B cell (primary cell): ENCODE results near the gene DZIP1L. TPM values are rescaled to one million over a fixed set of nuclear protein-coding genes. Genes with fewer than 3 reads are reported as not detected.

Experiments used
- ATAC-seq: fragments of 200-7000 bp; cut with Tn5 transposase; one replicate; pipeline ENCODE4 v1.10.0; 2021; ENCODE audit warnings: low read depth, mild to moderate bottlenecking, moderate number of reproducible peaks, moderate library complexity
- CTCF ChIA-PET: fragments of 350-600 bp; sonication (Branson Sonifier 250); formaldehyde crosslinking; loops from one replicate; lab custom pipeline; 2021; ENCODE audit warnings: antibody characterized with exemption, inconsistent platforms; lab: Charles Lee
- POLR2A ChIA-PET: fragments of 350-600 bp; sonication (Branson Sonifier 250); formaldehyde crosslinking; loops from one replicate; lab custom pipeline; 2021; ENCODE audit warnings: antibody characterized with exemption; lab: Charles Lee
- DNase-seq: peaks from one replicate; pipeline ENCODE4 v3.0.0; 2013
- H2AFZ ChIP-seq: 2 replicates; pipeline ENCODE4 v1.6.1; 2012; ENCODE audit warnings: mild to moderate bottlenecking, low read depth, low read length; ENCODE audit not compliant: insufficient read depth, poor library complexity, severe bottlenecking
- H3K27ac ChIP-seq, 2 donors: 1 replicate in 1 of 2; 2 replicates in 1 of 2; pipeline ENCODE4 v1.5.1; 2012 to 2013; ENCODE audit warnings: low read length in 2 of 2, mild to moderate bottlenecking in 2 of 2, moderate library complexity in 1 of 2
- H3K27me3 ChIP-seq, 4 experiments: fragments of 200-600 bp in 1 of 4; sonication (generic) in 1 of 4; replicated peaks in 1 of 4; 1 replicate in 2 of 4; 2 replicates in 2 of 4; pipeline versions ENCODE4 v1.6.1 to v1.7.0; 2013 to 2016; ENCODE audit warnings: low read length in 3 of 4, mild to moderate bottlenecking in 2 of 4, mixed read lengths in 1 of 4, moderate library complexity in 1 of 4; ENCODE audit not compliant: insufficient read depth in 4 of 4, control insufficient read depth in 3 of 4; ENCODE audit errors: control extremely low read depth in 1 of 4
- H3K36me3 ChIP-seq, 2 experiments: replicated peaks in 1 of 2; 1 replicate in 1 of 2; 2 replicates in 1 of 2; pipeline versions ENCODE4 v1.6.1 to v1.7.1; 2013; ENCODE audit warnings: low read length in 1 of 2; ENCODE audit not compliant: insufficient read depth in 2 of 2, control insufficient read depth in 1 of 2; ENCODE audit errors: control extremely low read depth in 1 of 2, extremely low read depth in 1 of 2
- H3K4me1 ChIP-seq, 2 donors: fragments of 200-600 bp in 1 of 2; sonication (generic) in 1 of 2; 1 replicate in 1 of 2; 2 replicates in 1 of 2; pipeline versions ENCODE4 v1.5.1 to v1.6.1; 2013 to 2017; ENCODE audit warnings: low read length in 2 of 2; ENCODE audit not compliant: control insufficient read depth in 2 of 2, insufficient read depth in 2 of 2
- H3K4me2 ChIP-seq: replicated peaks from 2 replicates; pipeline ENCODE3; 2012; ENCODE audit warnings: mild to moderate bottlenecking, low read depth, low read length; ENCODE audit not compliant: poor library complexity, severe bottlenecking
- H3K4me3 ChIP-seq, 5 experiments: fragments of 200-600 bp in 1 of 5; sonication (generic) in 1 of 5; 1 replicate in 3 of 5; 2 replicates in 2 of 5; pipeline versions ENCODE4 v1.5.1 to v1.7.0; 2011 to 2016; ENCODE audit warnings: low read length in 4 of 5, mild to moderate bottlenecking in 4 of 5, low read depth in 2 of 5, control low read depth in 1 of 5, moderate library complexity in 1 of 5; ENCODE audit not compliant: insufficient read depth in 1 of 5; ENCODE audit errors: control extremely low read depth in 1 of 5, extremely low read depth in 1 of 5
- H3K79me2 ChIP-seq: fragments of 200-600 bp; sonication (generic); one replicate; pipeline ENCODE4 v1.6.0; 2016; ENCODE audit warnings: low read length; ENCODE audit not compliant: control insufficient read depth, insufficient read depth
- H3K9ac ChIP-seq: fragments of 200-600 bp; sonication (generic); 2 replicates; pipeline ENCODE4 v1.6.1; 2017; ENCODE audit warnings: mild to moderate bottlenecking, low read length, moderate library complexity
- H3K9me3 ChIP-seq, 3 donors: one replicate each; pipeline versions ENCODE4 v1.6.1 to v1.7.1; 2013; ENCODE audit warnings: low read length in 2 of 3; ENCODE audit not compliant: control insufficient read depth in 2 of 3, insufficient read depth in 1 of 3; ENCODE audit errors: control extremely low read depth in 1 of 3
- H4K20me1 ChIP-seq: 2 replicates; pipeline ENCODE4 v1.6.0; 2012; ENCODE audit warnings: mild to moderate bottlenecking, low read length; ENCODE audit not compliant: insufficient read depth, control insufficient read depth, poor library complexity, severe bottlenecking
- H3K27ac Mint-ChIP-seq: one replicate; pipeline ENCODE4 v1.8.0; 2021; ENCODE audit warnings: mixed read lengths
- H3K27me3 Mint-ChIP-seq: one replicate; pipeline ENCODE4 v1.8.0; 2021; ENCODE audit warnings: mixed read lengths
- H3K4me1 Mint-ChIP-seq: one replicate; pipeline ENCODE4 v1.8.0; 2021; ENCODE audit warnings: mixed read lengths
- H3K4me3 Mint-ChIP-seq: one replicate; pipeline ENCODE4 v1.8.0; 2021; ENCODE audit warnings: mixed read lengths
- H3K9me3 Mint-ChIP-seq: one replicate; pipeline ENCODE4 v1.8.0; 2022; ENCODE audit warnings: mixed read lengths; ENCODE audit not compliant: insufficient read depth
- EZH2 ChIP-seq: IDR thresholded peaks from 2 replicates; pipeline ENCODE4 v1.6.1; 2012; ENCODE audit warnings: borderline replicate concordance, low read depth, mild to moderate bottlenecking, moderate library complexity, low read length; ENCODE audit not compliant: insufficient read depth, poor library complexity, severe bottlenecking
- WGBS: methylation state at CpG from one replicate; pipeline ENCODE4 v1.1.5; 2013; ENCODE audit warnings: missing lambda C conversion rate; ENCODE audit not compliant: insufficient coverage; 5-methylcytosine and 5-hydroxymethylcytosine counted together
- intact Hi-C: fragments of 100-400 bp; cut with micrococcal nuclease; formaldehyde crosslinking; loops from one replicate; pipeline ENCODE4 v1.10.0; 2022
- polyA plus RNA-seq: library from polyadenylated mRNA; depleted of rRNA; stranded (reverse); fragments of >200 nt; gene quantifications from 2 replicates; pipeline ENCODE4 v1.2.3, GENCODE V29; 2012
- total RNA-seq, 2 donors: library from RNA; stranded (reverse); fragments of 120-200 nt in 1 of 2; gene quantifications; 1 replicate in 1 of 2; 2 replicates in 1 of 2; pipeline versions ENCODE4 v1.2.3 to v1.2.4, GENCODE V29; 2013 to 2022
- TF ChIP-seq, protein P1 (sequence below): fragments of 200-600 bp; IDR thresholded peaks from one replicate; pipeline ENCODE4 v1.8.0; 2022; ENCODE audit warnings: antibody characterized with exemption, mild to moderate bottlenecking

The DZIP1L gene
- total and polyA plus RNA-seq, 2 donors (not counting 1 experiment from before 2014, with no cell fraction given) = not detected

DNA sequence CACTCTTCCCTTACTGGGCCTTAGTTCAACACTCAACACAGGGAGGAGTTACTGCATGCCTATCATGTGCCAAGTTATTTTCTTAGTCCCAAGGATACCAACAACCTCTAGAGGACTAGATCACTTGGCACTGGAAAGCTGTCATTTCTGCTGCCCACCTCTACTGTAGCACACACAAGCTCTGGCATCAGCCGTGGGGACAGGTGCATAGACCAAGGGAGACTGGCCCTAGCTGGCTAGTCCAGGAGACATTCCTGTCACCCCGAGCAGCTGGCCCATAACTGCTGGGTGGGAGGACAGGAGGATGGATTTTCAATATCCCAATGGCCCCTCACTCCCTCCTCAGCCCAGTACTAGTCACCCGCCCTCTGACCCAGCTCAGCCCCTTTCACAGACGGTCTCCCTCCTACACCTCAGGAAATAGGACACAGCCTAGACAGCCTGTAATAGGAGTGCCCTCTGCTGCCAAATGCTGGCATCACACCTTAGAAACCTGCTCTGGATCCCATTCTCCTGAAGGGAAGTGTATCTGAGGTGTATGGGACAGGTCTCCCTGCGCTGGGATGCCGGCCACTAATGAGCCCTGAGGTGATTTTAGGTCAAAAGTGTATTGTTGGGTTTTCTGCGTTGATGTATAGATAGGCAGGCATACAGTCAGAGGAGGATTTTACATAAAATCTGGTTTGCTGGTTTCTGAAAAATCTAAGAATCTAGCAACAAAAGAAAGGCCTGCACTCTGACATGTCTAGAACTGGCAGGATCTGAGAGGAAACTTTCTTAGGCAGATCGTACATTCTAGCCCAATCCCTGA is 3.4 kb upstream of the DZIP1L start:
- Mint-ChIP-seq H3K4me1 (peaks cover 10% of the 10 kb centered on the region), H3K4me3 (no peak overlapping the region), H3K9me3 (no peaks in the 10 kb centered on the region), H3K27me3 (peaks cover 32% of the 10 kb centered on the region), H3K27ac (no peak overlapping the region)
- Histone ChIP-seq H3K79me2 (no peaks in the 10 kb centered on the region), H3K4me3 (no peak overlapping the region), H3K9ac (no peak overlapping the region), H3K4me1 (peaks cover 12 to 14% of the 10 kb centered on the region in 2 donors), H3K27me3 (peaks cover 0 to 26% (median 11%) of the 10 kb centered on the region in 4 experiments), H3K9me3 (peaks cover 0 to 7% (median 0%) of the 10 kb centered on the region in 3 donors), H4K20me1 (no peaks in the 10 kb centered on the region), H2AFZ (no peak overlapping the region), H3K4me2 (no peak overlapping the region), H3K27ac (no peak overlapping the region), H3K36me3 (no peaks in the 10 kb centered on the region)
- TF ChIP-seq, protein P1, sequence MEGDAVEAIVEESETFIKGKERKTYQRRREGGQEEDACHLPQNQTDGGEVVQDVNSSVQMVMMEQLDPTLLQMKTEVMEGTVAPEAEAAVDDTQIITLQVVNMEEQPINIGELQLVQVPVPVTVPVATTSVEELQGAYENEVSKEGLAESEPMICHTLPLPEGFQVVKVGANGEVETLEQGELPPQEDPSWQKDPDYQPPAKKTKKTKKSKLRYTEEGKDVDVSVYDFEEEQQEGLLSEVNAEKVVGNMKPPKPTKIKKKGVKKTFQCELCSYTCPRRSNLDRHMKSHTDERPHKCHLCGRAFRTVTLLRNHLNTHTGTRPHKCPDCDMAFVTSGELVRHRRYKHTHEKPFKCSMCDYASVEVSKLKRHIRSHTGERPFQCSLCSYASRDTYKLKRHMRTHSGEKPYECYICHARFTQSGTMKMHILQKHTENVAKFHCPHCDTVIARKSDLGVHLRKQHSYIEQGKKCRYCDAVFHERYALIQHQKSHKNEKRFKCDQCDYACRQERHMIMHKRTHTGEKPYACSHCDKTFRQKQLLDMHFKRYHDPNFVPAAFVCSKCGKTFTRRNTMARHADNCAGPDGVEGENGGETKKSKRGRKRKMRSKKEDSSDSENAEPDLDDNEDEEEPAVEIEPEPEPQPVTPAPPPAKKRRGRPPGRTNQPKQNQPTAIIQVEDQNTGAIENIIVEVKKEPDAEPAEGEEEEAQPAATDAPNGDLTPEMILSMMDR = peak; percentile 74
- TF ChIP-seq EZH2 = no peak
- ATAC-seq (peak; percentile 60), DNase-seq (peak; percentile 42)
- WGBS = 48% methylated on average over 7 of the region's 8 CpGs
- intact Hi-C loops = loop anchor here (1.0 kb wide), 1 partner anchor 50 kb away; no protein-coding TSS in a partner anchor
- ChIA-PET CTCF (interaction anchor here (0.7 to 2.7 kb wide), 4 partner anchors 10 to 50 kb away, joined by 3 to 12 read pairs (median 4); no protein-coding TSS in a partner anchor), POLR2A (no interaction called here)

DNA sequence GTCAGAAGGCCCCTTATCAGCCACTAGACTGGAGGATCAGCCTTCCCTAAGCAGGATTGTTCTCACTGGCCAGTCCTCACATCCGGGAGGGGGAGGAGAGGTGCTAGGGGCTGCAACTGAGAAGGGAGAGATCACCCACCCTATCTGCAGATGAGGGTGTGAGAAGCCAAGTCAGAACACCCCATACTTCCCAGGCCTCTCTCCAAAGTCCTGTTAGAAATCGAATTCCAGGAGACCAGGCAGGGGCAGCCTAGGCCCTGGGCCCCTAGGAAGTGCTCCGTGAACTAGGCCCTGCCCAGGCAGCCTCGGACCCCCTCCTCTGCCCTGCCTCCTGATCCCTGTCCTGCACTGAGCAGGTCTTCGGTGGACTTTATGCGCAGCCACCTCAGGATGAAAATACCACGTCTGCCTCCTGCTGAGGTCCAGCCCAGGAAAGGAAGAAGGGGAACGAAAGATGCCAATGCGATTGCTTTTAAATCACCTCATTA is 933 bp downstream of the DZIP1L start:
- CTCF ChIA-PET = no interaction called here

More for the DNA sequence above, 933 bp downstream of the DZIP1L start:
- Histone ChIP-seq H3K9ac (peak overlapping the region; percentile 62), H3K36me3 (no peaks in the 10 kb centered on the region), H4K20me1 (no peaks in the 10 kb centered on the region), H3K27ac (no peak overlapping the region), H3K79me2 (no peaks in the 10 kb centered on the region), H2AFZ (peak overlapping the region; percentile 82), H3K4me1 (peaks cover 12 to 14% of the 10 kb centered on the region in 2 donors), H3K4me2 (peak overlapping the region; percentile 89), H3K27me3 (peaks cover 0 to 32% (median 12%) of the 10 kb centered on the region in 4 experiments), H3K4me3 (peak overlapping the region in 1 of 5 experiments; percentile 54), H3K9me3 (peaks cover 0 to 7% (median 0%) of the 10 kb centered on the region in 3 donors)
- POLR2A ChIA-PET = no interaction called here
- DNase-seq (no peak), ATAC-seq (no peak)
- H3K27ac Mint-ChIP-seq = no peak overlapping the region
- intact Hi-C loops = no loop called here
- H3K27me3 Mint-ChIP-seq = peaks cover 54% of the 10 kb centered on the region
- H3K4me1 Mint-ChIP-seq = peaks cover 10% of the 10 kb centered on the region
- H3K9me3 Mint-ChIP-seq = no peaks in the 10 kb centered on the region
- TF ChIP-seq, protein P1 = no peak
- TF ChIP-seq EZH2 = no peak
- peak overlapping the region; percentile 82 for H3K4me3 Mint-ChIP-seq
- WGBS = 42% methylated on average over 7 of the region's 9 CpGs
